ENCODE measurements around the gene KCNK2. TPM values are rescaled to one million over a fixed set of nuclear protein-coding genes. Genes with fewer than 3 reads are reported as not detected.
A peak's percentile ranks its signal among the peaks of the same experiment; 100 is the strongest.

Gene KCNK2
- total RNA-seq (2013) = 0.10 TPM
- polyA plus RNA-seq = not detected
- not detected in 2 replicates for polyA minus RNA-seq
- 0 to 1.8 (median 0.07) reads per million in 11 experiments for total RNA-seq

- Histone ChIP-seq H3K27me3 (ENCODE audit: control insufficient read depth in 2 of 2, insufficient read depth in 2 of 2, low read length in 2 of 2) (peaks cover 41 to 56% of the 10 kb centered on the region in 2 donors), H3K36me3 (replicated peaks in 1 of 2; ENCODE audit: control insufficient read depth in 1 of 2, insufficient read depth in 2 of 2, low read length in 2 of 2) (no peaks in the 10 kb centered on the region), H3K9ac (ENCODE audit: insufficient read depth, low read length, poor library complexity, severe bottlenecking) (no peak within 1 kb of the TSS), H3K4me3 (replicated peaks in 1 of 3; ENCODE audit: low read depth in 2 of 3, low read length in 3 of 3) (no peak within 1 kb of the TSS), H2AFZ (ENCODE audit: insufficient read depth, low read depth, low read length, poor library complexity, severe bottlenecking) (no peak within 1 kb of the TSS), H3K9me3 (replicated peaks in 1 of 2; ENCODE audit: control insufficient read depth in 1 of 2, insufficient read depth in 1 of 2, low read length in 2 of 2) (peaks cover 0 to 15% of the 10 kb centered on the region in 2 donors), H3K4me1 (ENCODE audit: control insufficient read depth in 1 of 2, insufficient read depth in 2 of 2, low read length in 2 of 2) (no peaks in the 10 kb centered on the region), H3K4me2 (replicated peaks; ENCODE audit: extremely low read depth, low read length, poor library complexity, severe bottlenecking) (no peak within 1 kb of the TSS), H3K79me2 (ENCODE audit: insufficient read depth, low read length) (no peaks in the 10 kb centered on the region), H3K27ac (ENCODE audit: low read depth in 1 of 2, low read length in 2 of 2) (no peak within 1 kb of the TSS), H4K20me1 (ENCODE audit: insufficient read depth, low read length) (no peaks in the 10 kb centered on the region)
- Mint-ChIP-seq H3K27ac (peak within 1 kb of the TSS in 2 of 7 donors; percentile 62 to 70), H3K4me1 (peaks cover 2% of the 10 kb centered on the region), H3K36me3 (peaks cover 3% of the 10 kb centered on the region in 2 donors), H3K27me3 (ENCODE audit: low read depth in 3 of 3) (peaks cover 53 to 63% (median 58%) of the 10 kb centered on the region in 3 donors), H3K4me3 (peak within 1 kb of the TSS in 1 of 2 donors; percentile 79), H3K9me3 (peaks cover 0 to 15% (median 5%) of the 10 kb centered on the region in 7 donors)
- intact Hi-C loops (cut with micrococcal nuclease) = no loop called here
- 1% methylated on average over 67 of the region's 85 CpGs for WGBS (ENCODE audit: insufficient coverage)
- no peak for TF ChIP-seq CTCF (IDR thresholded peaks at IDR 0.05)
- no peak for DNase-seq
Measured at GRCh38 chr1:215082532-215083382, at the start of gene KCNK2. Gene KCNK2 (plus strand): TSS chr1:215082737. CDS start chr1:215083386, 649 bp downstream.

GRCh38 chr1:215032911-215033526 is 49.5 kb upstream of the KCNK2 start:
- Histone ChIP-seq H3K4me3 (replicated peaks in 1 of 3; ENCODE audit: low read depth in 2 of 3, low read length in 3 of 3) (no peak overlapping the region), H2AFZ (ENCODE audit: insufficient read depth, low read depth, low read length, poor library complexity, severe bottlenecking) (no peak overlapping the region), H3K27me3 (ENCODE audit: control insufficient read depth in 2 of 2, insufficient read depth in 2 of 2, low read length in 2 of 2) (no peaks in the 10 kb centered on the region), H3K79me2 (ENCODE audit: insufficient read depth, low read length) (no peaks in the 10 kb centered on the region), H3K36me3 (replicated peaks in 1 of 2; ENCODE audit: control insufficient read depth in 1 of 2, insufficient read depth in 2 of 2, low read length in 2 of 2) (no peaks in the 10 kb centered on the region), H3K9ac (ENCODE audit: insufficient read depth, low read length, poor library complexity, severe bottlenecking) (no peak overlapping the region), H3K9me3 (replicated peaks in 1 of 2; ENCODE audit: control insufficient read depth in 1 of 2, insufficient read depth in 1 of 2, low read length in 2 of 2) (no peaks in the 10 kb centered on the region), H3K4me1 (ENCODE audit: control insufficient read depth in 1 of 2, insufficient read depth in 2 of 2, low read length in 2 of 2) (no peaks in the 10 kb centered on the region), H4K20me1 (ENCODE audit: insufficient read depth, low read length) (no peaks in the 10 kb centered on the region), H3K27ac (ENCODE audit: low read depth in 1 of 2, low read length in 2 of 2) (no peak overlapping the region), H3K4me2 (replicated peaks; ENCODE audit: extremely low read depth, low read length, poor library complexity, severe bottlenecking) (no peak overlapping the region)
- Mint-ChIP-seq H3K27ac (no peak overlapping the region), H3K36me3 (no peaks in the 10 kb centered on the region), H3K4me3 (no peak overlapping the region), H3K4me1 (no peaks in the 10 kb centered on the region), H3K27me3 (ENCODE audit: low read depth in 3 of 3) (no peaks in the 10 kb centered on the region), H3K9me3 (peaks cover 0 to 2% (median 0%) of the 10 kb centered on the region in 7 donors)
- no peak for DNase-seq
- intact Hi-C loops (cut with micrococcal nuclease) = no loop called here
- WGBS (ENCODE audit: insufficient coverage) = no CpG with 5 or more reads among the region's 1 CpG
- no peak for TF ChIP-seq CTCF (IDR thresholded peaks at IDR 0.05)

Data from CD14-positive monocyte (primary cell).